Gastroesophageal sphincter (tissue), 3 donors: ENCODE data around the gene TUBB4A.

Experiments
- EP300 ChIP-seq: sonication (generic); formaldehyde crosslinking; IDR thresholded peaks from one replicate; pipeline ENCODE4 v1.6.1; 2017; ENCODE audit warnings: antibody characterized with exemption, mild to moderate bottlenecking
- POLR2A ChIP-seq, 2 donors: fragments of 450-650 bp; IDR thresholded peaks; one replicate each; pipeline ENCODE4 v1.6.1; 2017; ENCODE audit warnings: antibody characterized with exemption in 2 of 2, mild to moderate bottlenecking in 2 of 2, moderate library complexity in 1 of 2
- POLR2AphosphoS5 ChIP-seq: sonication (generic); formaldehyde crosslinking; IDR thresholded peaks from one replicate; pipeline ENCODE4 v1.6.1; 2017; ENCODE audit warnings: antibody characterized with exemption
- TF ChIP-seq, protein P1 (sequence below), 4 experiments: fragments of 200-600 bp in 2 of 4; fragments of 450-650 bp in 2 of 4; sonication (generic) in 1 of 4; IDR thresholded peaks; one replicate each; pipeline ENCODE4 v1.5.1; 2017 to 2019; ENCODE audit warnings: antibody characterized with exemption in 4 of 4, mild to moderate bottlenecking in 2 of 4, moderate library complexity in 2 of 4

DNA sequence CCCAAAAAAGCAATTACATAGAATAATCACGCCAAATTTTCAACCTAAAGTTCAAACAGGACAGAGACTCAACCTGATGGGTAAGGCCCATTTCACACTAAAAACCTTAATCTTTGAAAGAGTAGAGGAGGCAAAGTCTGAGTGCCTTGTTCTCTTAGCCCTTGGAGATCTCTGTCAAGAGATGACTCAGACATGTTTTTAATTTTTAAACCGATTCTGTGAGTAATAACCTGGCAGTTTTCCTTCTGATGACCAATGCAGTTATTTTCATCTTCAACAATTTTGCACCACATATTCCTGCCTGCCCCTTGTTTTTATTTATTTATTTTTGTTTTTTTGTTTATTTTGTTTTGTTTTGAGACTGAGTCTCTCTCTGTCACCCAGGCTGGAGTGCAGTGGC lies 17.2 kb upstream of the TUBB4A start:
- no peak for TF ChIP-seq POLR2A (IDR thresholded peaks at IDR 0.05)
- TF ChIP-seq, protein P1, sequence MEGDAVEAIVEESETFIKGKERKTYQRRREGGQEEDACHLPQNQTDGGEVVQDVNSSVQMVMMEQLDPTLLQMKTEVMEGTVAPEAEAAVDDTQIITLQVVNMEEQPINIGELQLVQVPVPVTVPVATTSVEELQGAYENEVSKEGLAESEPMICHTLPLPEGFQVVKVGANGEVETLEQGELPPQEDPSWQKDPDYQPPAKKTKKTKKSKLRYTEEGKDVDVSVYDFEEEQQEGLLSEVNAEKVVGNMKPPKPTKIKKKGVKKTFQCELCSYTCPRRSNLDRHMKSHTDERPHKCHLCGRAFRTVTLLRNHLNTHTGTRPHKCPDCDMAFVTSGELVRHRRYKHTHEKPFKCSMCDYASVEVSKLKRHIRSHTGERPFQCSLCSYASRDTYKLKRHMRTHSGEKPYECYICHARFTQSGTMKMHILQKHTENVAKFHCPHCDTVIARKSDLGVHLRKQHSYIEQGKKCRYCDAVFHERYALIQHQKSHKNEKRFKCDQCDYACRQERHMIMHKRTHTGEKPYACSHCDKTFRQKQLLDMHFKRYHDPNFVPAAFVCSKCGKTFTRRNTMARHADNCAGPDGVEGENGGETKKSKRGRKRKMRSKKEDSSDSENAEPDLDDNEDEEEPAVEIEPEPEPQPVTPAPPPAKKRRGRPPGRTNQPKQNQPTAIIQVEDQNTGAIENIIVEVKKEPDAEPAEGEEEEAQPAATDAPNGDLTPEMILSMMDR (IDR thresholded peaks at IDR 0.05), result no peak
- no peak for TF ChIP-seq POLR2AphosphoS5
- TF ChIP-seq EP300, result no peak
